Uterus (tissue), 4 donors: ENCODE data around the gene DGKD. TPM values are rescaled to one million over a fixed set of nuclear protein-coding genes. Genes with fewer than 3 reads are reported as not detected.

Source experiments
- DNase-seq, 2 donors: peaks; one replicate each; pipeline ENCODE4 v3.0.0-alpha.2; 2019 to 2020
- H3K27ac ChIP-seq, 2 donors: fragments of 200-600 bp; sonication (generic); 1 replicate in 1 of 2; 2 replicates in 1 of 2; pipeline ENCODE4 v1.5.1; 2016 to 2018
- H3K27me3 ChIP-seq, 2 donors: fragments of 200-600 bp; sonication (generic); one replicate each; pipeline ENCODE4 v1.5.1; 2018 to 2019; ENCODE audit warnings: control low read depth in 1 of 2
- H3K36me3 ChIP-seq, 2 donors: fragments of 200-600 bp; sonication (generic); one replicate each; pipeline ENCODE4 v1.5.1; 2019; ENCODE audit warnings: control low read depth in 1 of 2
- H3K4me1 ChIP-seq, 2 donors: fragments of 200-600 bp; sonication (generic); one replicate each; pipeline ENCODE4 v1.5.1; 2018 to 2019; ENCODE audit warnings: control low read depth in 1 of 2
- H3K4me3 ChIP-seq, 2 donors: fragments of 200-600 bp; sonication (generic); 1 replicate in 1 of 2; 2 replicates in 1 of 2; pipeline ENCODE4 v1.5.1; 2018 to 2019; ENCODE audit warnings: mild to moderate bottlenecking in 1 of 2
- H3K9me3 ChIP-seq, 2 donors: fragments of 200-600 bp; sonication (generic); one replicate each; pipeline ENCODE4 v1.5.1; 2019; ENCODE audit warnings: control low read depth in 1 of 2
- POLR2A ChIP-seq, 2 donors: fragments of 450-650 bp; IDR thresholded peaks; one replicate each; pipeline ENCODE4 v1.6.1; 2016; ENCODE audit warnings: antibody characterized with exemption in 2 of 2, mild to moderate bottlenecking in 1 of 2, moderate library complexity in 1 of 2
- intact Hi-C: fragments of 100-400 bp; cut with DNase I; formaldehyde crosslinking; loops from one replicate; pipeline ENCODE4 v1.15.1; 2023; ENCODE audit warnings: low total_unique reads
- total RNA-seq, 4 donors: library from RNA; depleted of rRNA in 3 of 4; stranded (reverse); fragments of >200 nt in 3 of 4; gene quantifications; one replicate each; pipeline versions ENCODE4 v1.1.0 to v1.2.4, GENCODE V29; 2014 to 2023
- TF ChIP-seq, protein P1 (sequence below), 4 experiments: fragments of 200-600 bp in 2 of 4; fragments of 450-650 bp in 2 of 4; sonication (generic) in 2 of 4; IDR thresholded peaks; one replicate each; pipeline ENCODE4 v1.5.1; 2016 to 2019; ENCODE audit warnings: antibody characterized with exemption in 4 of 4, mild to moderate bottlenecking in 2 of 4, moderate library complexity in 1 of 4
- donor health status: DM: yes; HTN: yes; CAD: no.

Gene DGKD
- total RNA-seq, 4 donors from 2014 or later: 5.0 to 46.1 (median 28.0) TPM

DNA sequence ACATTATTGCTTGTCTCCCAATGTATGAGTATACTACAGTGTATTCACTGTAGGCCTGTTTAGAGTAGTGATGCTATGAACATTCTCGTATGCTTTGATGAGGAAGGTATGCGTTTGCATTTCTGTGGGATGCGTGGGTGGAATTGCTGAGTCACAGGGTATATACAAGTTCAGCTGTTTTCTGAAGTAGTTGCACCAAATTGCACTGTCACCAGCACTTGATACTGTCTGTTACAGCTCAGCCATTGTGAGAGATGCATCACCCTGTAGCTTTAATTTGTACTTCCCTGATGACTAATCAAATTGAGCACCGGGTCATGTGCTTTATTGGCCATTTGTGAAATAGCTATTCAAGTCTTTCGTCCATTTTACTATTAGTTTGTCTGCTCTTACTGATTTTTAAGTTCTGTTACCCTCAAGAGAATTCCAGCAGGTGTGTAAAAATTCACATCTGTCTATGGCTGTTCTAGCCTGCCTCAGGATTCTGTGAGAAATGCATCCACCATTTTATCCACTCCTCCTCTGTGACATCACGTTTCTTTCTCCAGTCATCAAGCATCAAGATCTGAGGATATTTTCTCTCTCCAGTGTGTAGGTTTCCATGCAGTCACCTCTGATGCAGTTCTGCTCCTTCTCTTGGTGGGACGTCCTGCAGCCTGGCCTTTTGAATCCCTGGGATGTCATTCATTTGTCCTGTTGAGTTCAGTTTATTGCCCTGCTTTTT, 72.5 kb downstream of the DGKD start:
- no peak overlapping the region for H3K4me3 ChIP-seq
- no peak overlapping the region for H3K27ac ChIP-seq
- H3K27me3 ChIP-seq: no peaks in the 10 kb centered on the region
- H3K4me1 ChIP-seq: no peaks in the 10 kb centered on the region
- DNase-seq: no peak
- TF ChIP-seq POLR2A (IDR thresholded peaks at IDR 0.05): no peak
- TF ChIP-seq, protein P1, sequence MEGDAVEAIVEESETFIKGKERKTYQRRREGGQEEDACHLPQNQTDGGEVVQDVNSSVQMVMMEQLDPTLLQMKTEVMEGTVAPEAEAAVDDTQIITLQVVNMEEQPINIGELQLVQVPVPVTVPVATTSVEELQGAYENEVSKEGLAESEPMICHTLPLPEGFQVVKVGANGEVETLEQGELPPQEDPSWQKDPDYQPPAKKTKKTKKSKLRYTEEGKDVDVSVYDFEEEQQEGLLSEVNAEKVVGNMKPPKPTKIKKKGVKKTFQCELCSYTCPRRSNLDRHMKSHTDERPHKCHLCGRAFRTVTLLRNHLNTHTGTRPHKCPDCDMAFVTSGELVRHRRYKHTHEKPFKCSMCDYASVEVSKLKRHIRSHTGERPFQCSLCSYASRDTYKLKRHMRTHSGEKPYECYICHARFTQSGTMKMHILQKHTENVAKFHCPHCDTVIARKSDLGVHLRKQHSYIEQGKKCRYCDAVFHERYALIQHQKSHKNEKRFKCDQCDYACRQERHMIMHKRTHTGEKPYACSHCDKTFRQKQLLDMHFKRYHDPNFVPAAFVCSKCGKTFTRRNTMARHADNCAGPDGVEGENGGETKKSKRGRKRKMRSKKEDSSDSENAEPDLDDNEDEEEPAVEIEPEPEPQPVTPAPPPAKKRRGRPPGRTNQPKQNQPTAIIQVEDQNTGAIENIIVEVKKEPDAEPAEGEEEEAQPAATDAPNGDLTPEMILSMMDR (IDR thresholded peaks at IDR 0.05): no peak
- H3K36me3 ChIP-seq: no peaks in the 10 kb centered on the region
- intact Hi-C loops: no loop called here
- no peaks in the 10 kb centered on the region for H3K9me3 ChIP-seq

DNA sequence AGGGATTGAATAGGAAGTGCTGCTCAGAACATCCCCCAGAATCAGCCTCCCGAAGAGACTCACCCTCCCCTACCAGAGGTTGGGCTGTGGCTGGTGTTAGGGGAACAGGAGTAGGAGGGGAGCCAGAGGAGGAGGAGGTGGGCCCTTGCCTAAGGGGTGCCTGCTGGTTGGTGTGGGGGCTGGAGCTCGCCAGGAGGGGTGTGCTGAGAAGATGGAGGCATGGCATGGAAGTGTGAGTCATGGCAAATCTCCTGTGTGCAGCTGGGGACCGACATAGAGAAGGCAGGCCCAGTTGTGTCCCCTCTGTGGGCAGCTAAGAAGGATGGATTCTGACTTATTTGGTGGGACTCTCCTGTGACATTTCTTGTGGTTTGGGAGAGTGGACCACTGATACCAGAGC, 73.7 kb downstream of the DGKD start:
- H3K36me3 ChIP-seq: no peaks in the 10 kb centered on the region
- TF ChIP-seq, protein P1 (IDR thresholded peaks at IDR 0.05): no peak
- no peak for TF ChIP-seq POLR2A (IDR thresholded peaks at IDR 0.05)
- no peak overlapping the region for H3K27ac ChIP-seq
- no peaks in the 10 kb centered on the region for H3K4me1 ChIP-seq
- H3K4me3 ChIP-seq: no peak overlapping the region
- DNase-seq: no peak
- H3K9me3 ChIP-seq: no peaks in the 10 kb centered on the region
- intact Hi-C loops: no loop called here
- no peaks in the 10 kb centered on the region for H3K27me3 ChIP-seq

DNA sequence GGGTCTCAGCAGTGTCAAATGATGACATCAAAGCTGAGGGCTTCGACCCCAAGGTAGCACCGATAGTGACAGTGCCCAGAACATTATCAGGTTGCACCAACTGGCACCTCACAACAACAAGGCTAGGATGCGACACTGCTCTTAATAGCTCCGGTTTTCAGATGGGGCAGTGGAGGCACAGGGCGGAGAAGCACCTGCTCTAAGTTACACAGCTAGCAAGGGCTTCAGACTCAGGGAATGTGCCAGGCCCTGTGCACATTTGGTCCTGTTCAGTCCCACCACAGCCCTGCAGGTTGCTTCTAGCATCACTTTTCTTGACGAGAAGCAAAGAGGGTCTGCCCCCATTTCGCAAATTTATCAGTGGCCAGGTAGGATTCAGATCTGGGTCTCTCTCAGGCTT, 74.1 kb downstream of the DGKD start:
- no peak overlapping the region for H3K4me3 ChIP-seq
- no peaks in the 10 kb centered on the region for H3K36me3 ChIP-seq
- no peaks in the 10 kb centered on the region for H3K9me3 ChIP-seq
- no peaks in the 10 kb centered on the region for H3K27me3 ChIP-seq
- DNase-seq: no peak
- intact Hi-C loops: no loop called here
- no peak for TF ChIP-seq POLR2A (IDR thresholded peaks at IDR 0.05)
- TF ChIP-seq, protein P1 (IDR thresholded peaks at IDR 0.05): no peak
- H3K27ac ChIP-seq: no peak overlapping the region
- no peaks in the 10 kb centered on the region for H3K4me1 ChIP-seq

DNA sequence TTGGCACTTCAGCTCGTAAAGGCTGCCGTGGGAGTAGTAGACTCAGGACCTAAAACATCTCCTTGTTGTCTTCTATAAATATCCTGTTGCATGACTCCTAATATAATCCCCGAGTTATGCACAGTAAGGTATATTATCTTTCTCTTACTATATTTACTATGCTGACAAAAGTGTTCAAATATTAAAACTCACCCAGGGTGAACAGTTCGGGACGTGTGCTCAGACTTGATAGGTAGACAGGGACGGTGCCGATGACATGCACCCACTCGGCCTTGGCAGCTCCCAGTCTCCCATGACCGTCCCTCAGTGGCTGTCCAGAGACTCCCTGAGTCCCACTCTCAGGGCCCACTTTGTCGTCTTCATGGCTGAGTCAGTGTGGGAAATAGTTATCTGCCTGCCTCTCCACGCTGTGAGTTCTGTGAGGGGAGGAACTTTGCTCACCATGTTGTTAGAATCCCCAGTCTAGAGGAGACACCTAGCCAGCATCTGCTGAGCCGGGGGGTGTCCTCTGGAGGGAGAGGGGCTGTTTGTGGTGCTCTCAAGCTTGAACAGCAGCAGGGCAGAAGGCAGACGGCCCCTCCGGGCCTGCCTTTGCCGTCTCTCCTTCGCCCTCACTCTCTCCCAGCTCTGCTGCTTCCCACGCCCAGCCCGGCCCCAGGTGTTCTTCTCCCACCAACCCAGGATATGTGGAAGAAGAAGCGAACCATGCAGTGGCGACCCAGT, 75.0 kb downstream of the DGKD start:
- DNase-seq: no peak
- H3K27me3 ChIP-seq: no peaks in the 10 kb centered on the region
- no peak overlapping the region for H3K27ac ChIP-seq
- no peaks in the 10 kb centered on the region for H3K9me3 ChIP-seq
- H3K4me3 ChIP-seq: no peak overlapping the region
- intact Hi-C loops: no loop called here
- no peaks in the 10 kb centered on the region for H3K4me1 ChIP-seq
- no peaks in the 10 kb centered on the region for H3K36me3 ChIP-seq
- no peak for TF ChIP-seq POLR2A (IDR thresholded peaks at IDR 0.05)
- TF ChIP-seq, protein P1 (IDR thresholded peaks at IDR 0.05): no peak

DNA sequence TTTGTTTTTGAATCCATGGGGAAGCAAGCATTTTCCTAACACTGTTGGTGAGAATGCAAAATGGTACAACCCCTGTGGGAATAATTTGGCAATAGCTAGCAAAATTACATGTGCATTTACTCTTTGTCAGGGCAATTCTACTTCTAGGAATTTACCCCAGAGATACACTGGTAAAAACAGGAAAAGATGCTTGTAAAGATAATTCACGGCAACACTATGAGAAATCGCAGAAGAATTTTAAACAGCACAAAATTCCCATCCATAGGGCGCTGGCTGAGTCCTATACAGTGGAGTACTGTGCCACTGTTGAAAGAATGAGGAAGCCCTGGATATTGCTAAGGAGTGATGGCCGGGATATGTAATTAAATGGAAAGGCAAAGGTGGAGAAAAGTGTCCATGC, 75.8 kb downstream of the DGKD start:
- Histone ChIP-seq H3K4me1 (no peaks in the 10 kb centered on the region), H3K9me3 (no peaks in the 10 kb centered on the region), H3K27me3 (no peaks in the 10 kb centered on the region), H3K27ac (no peak overlapping the region), H3K4me3 (no peak overlapping the region), H3K36me3 (no peaks in the 10 kb centered on the region)
- TF ChIP-seq POLR2A (IDR thresholded peaks at IDR 0.05): no peak
- DNase-seq: no peak
- intact Hi-C loops: no loop called here
